GM12878 (cell line): ENCODE results near the gene EBLN2. TPM values are rescaled to one million over a fixed set of nuclear protein-coding genes. Genes with fewer than 3 reads are reported as not detected.

Source experiments
- ATAC-seq: fragments of 200-7000 bp; cut with Tn5 transposase; 3 replicates; pipeline ENCODE4 v1.9.1; 2020; ENCODE audit warnings: mild to moderate bottlenecking, moderate library complexity
- BruUV-seq: library from RNA; stranded (reverse); fragments of 400-500 nt; replicated peaks from 2 replicates; lab custom pipeline; 2021; lab: Mats Ljungman, UMichigan
- CTCF ChIA-PET: fragments of 300-600 bp; sonication (Branson Sonifier 250); formaldehyde crosslinking; extraction: SDS; loops from one replicate; lab custom pipeline; 2021; ENCODE audit warnings: inconsistent platforms; lab: Yijun Ruan, JAX
- POLR2A ChIA-PET: fragments of 350-600 bp; formaldehyde crosslinking; extraction: SDS; loops from one replicate; lab custom pipeline; 2021; ENCODE audit warnings: inconsistent platforms; lab: Charles Lee
- RAD21 ChIA-PET: fragments of 300-600 bp; sonication (Branson Sonifier 250); formaldehyde crosslinking; loops from one replicate; lab custom pipeline; 2023; ENCODE audit warnings: antibody characterized with exemption; ENCODE audit not compliant: unreplicated experiment; lab: Charles Lee
- SMC1A ChIA-PET: fragments of 300-600 bp; sonication (Branson Sonifier 250); formaldehyde crosslinking; loops from one replicate; lab custom pipeline; 2023; ENCODE audit not compliant: unreplicated experiment, uncharacterized antibody; lab: Charles Lee
- DNase-seq: peaks from one replicate; pipeline ENCODE4 v3.0.0-alpha.2; 2011; ENCODE audit warnings: low read depth, low spot score
- FAIRE-seq: peaks from 3 replicates; lab custom pipeline; 2011; peaks lifted over from hg19 to GRCh38; lab: Jason Lieb, UNC
- H2AFZ ChIP-seq: 2 replicates; pipeline ENCODE4 v1.6.0; 2011; ENCODE audit warnings: low read depth, low read length, control low read depth; ENCODE audit not compliant: control insufficient read depth
- H3K27ac ChIP-seq: 2 replicates; pipeline ENCODE4 v1.5.1; 2011; ENCODE audit warnings: control low read depth; ENCODE audit not compliant: control insufficient read depth, insufficient read depth
- H3K27me3 ChIP-seq, 2 experiments: replicated peaks in 1 of 2; 2 replicates each; pipeline versions ENCODE4 v1.6.0 to v1.6.1; 2011; ENCODE audit warnings: low read length in 1 of 2; ENCODE audit not compliant: control insufficient read depth in 2 of 2, insufficient read depth in 2 of 2
- H3K36me3 ChIP-seq, 2 experiments: 2 replicates each; pipeline ENCODE4 v1.5.1; 2011; ENCODE audit warnings: low read length in 1 of 2; ENCODE audit not compliant: control insufficient read depth in 2 of 2, insufficient read depth in 2 of 2
- H3K4me1 ChIP-seq: 2 replicates; pipeline ENCODE4 v1.6.1; 2011; ENCODE audit warnings: mild to moderate bottlenecking, low read length, moderate library complexity, mixed read lengths; ENCODE audit not compliant: control insufficient read depth, insufficient read depth
- H3K4me2 ChIP-seq: 2 replicates; pipeline ENCODE4 v1.6.0; 2011; ENCODE audit warnings: control low read depth; ENCODE audit not compliant: control insufficient read depth, insufficient read depth
- H3K4me3 ChIP-seq: fragments of 200-600 bp; sonication (generic); 2 replicates; pipeline ENCODE4 v1.5.1; 2016
- H3K79me2 ChIP-seq: 2 replicates; pipeline ENCODE4 v1.6.0; 2011; ENCODE audit warnings: low read length; ENCODE audit not compliant: control insufficient read depth, insufficient read depth
- H3K9ac ChIP-seq: 2 replicates; pipeline ENCODE4 v1.8.0; 2011; ENCODE audit warnings: low read length, control low read depth, mixed read lengths; ENCODE audit not compliant: control insufficient read depth, insufficient read depth
- H3K9me3 ChIP-seq: replicated peaks from 3 replicates; pipeline ENCODE4 v1.5.1; 2011; ENCODE audit warnings: mild to moderate bottlenecking, low read length; ENCODE audit not compliant: control insufficient read depth, insufficient read depth
- H4K20me1 ChIP-seq: 2 replicates; pipeline ENCODE4 v1.6.0; 2011; ENCODE audit not compliant: control insufficient read depth, insufficient read depth
- CEBPZ ChIP-seq: fragments of 150-350 bp; IDR thresholded peaks from 2 replicates; pipeline ENCODE4 v1.6.1; 2016; ENCODE audit warnings: low read depth, low read length
- IKZF2 ChIP-seq, 2 experiments: fragments of 450-650 bp; IDR thresholded peaks; 2 replicates each; pipeline ENCODE4 v1.6.1; 2017; ENCODE audit warnings: mild to moderate bottlenecking in 2 of 2, moderate library complexity in 2 of 2
- MLLT1 ChIP-seq: fragments of 450-650 bp; IDR thresholded peaks from 2 replicates; pipeline ENCODE4 v1.6.1; 2016; ENCODE audit warnings: mild to moderate bottlenecking
- RBBP5 ChIP-seq: fragments of 200-600 bp; sonication (generic); conservative IDR thresholded peaks from 2 replicates; pipeline ENCODE4 v1.6.1; 2016
- SMARCA5 ChIP-seq: fragments of 450-650 bp; IDR thresholded peaks from 2 replicates; pipeline ENCODE4 v1.6.1; 2017; ENCODE audit warnings: mild to moderate bottlenecking
- WGBS: methylation state at CpG from one replicate; pipeline ENCODE4 v1.1.6; 2016; ENCODE audit warnings: low lambda C conversion rate; ENCODE audit not compliant: insufficient replicate concordance, insufficient coverage; ENCODE audit errors: missing lambda C conversion rate; 5-methylcytosine and 5-hydroxymethylcytosine counted together
- in situ Hi-C: fragments of 300-500 bp; cut with MboI; formaldehyde crosslinking; loops from 9 replicates; pipeline ENCODE4 v1.14.3; 2018; ENCODE audit warnings: mixed read lengths
- intact Hi-C: fragments of 100-400 bp; cut with micrococcal nuclease; formaldehyde crosslinking; loops from one replicate; pipeline ENCODE4 v1.14.2; 2022; ENCODE audit not compliant: unreplicated experiment
- polyA plus RNA-seq, 11 experiments: library from polyadenylated mRNA; depleted of rRNA in 4 of 11; unstranded in 6 of 11; stranded (reverse) in 5 of 11; fragments of >200 nt; fragmentation: Nextera tagmentation in 4 of 11; fragmentation: Illumina TruSeq in 1 of 11; extraction: Ambion mirVana in 4 of 11; extraction: Trizol in 1 of 11; gene quantifications; 1 replicate in 1 of 11; 2 replicates in 10 of 11; pipeline versions ENCODE4 v1.2.1 to v1.2.3, GENCODE V29; 2011 to 2016; ENCODE audit warnings: inconsistent platforms in 2 of 11, missing spikeins in 2 of 11, low read depth in 1 of 11
- total RNA-seq, 4 experiments: library from RNA; depleted of rRNA in 3 of 4; stranded (reverse); fragments of >200 nt in 3 of 4; fragmentation: Illumina TruSeq in 1 of 4; extraction: Trizol in 1 of 4; gene quantifications; 2 replicates each; pipeline versions ENCODE4 v1.2.1 to v1.2.3, GENCODE V29; 2013 to 2021

EBLN2 gene
- total and polyA plus RNA-seq, 10 of the 15 experiments (the other 5 are each of a cell fraction or from before 2014, with no cell fraction given), result 0.84 to 6.8 (median 3.6) TPM

GRCh38 chr3:73074781-73075180 lies 13.3 kb downstream of the EBLN2 start:
- no peak for TF ChIP-seq MLLT1
- no peak for TF ChIP-seq RBBP5
- no peak for TF ChIP-seq CEBPZ
- TF ChIP-seq SMARCA5, result no peak
- TF ChIP-seq IKZF2 (IDR thresholded peaks at IDR 0.05), result no peak
- TF ChIP-seq, all 136 proteins: peak for 0

More at GRCh38 chr3:73074781-73075180, 13.3 kb downstream of the EBLN2 start:
- H3K4me3 ChIP-seq, result no peak overlapping the region
- no peak for ATAC-seq
- CTCF ChIA-PET, result no interaction called here
- H3K4me1 ChIP-seq, result no peaks in the 10 kb centered on the region
- RAD21 ChIA-PET, result no interaction called here
- no peak overlapping the region for H3K27ac ChIP-seq
- no peaks in the 10 kb centered on the region for H3K27me3 ChIP-seq
- SMC1A ChIA-PET, result no interaction called here
- H3K4me2 ChIP-seq, result no peak overlapping the region
- in situ Hi-C loops (no loop called here), intact Hi-C loops (no loop called here)
- H3K9ac ChIP-seq, result no peak overlapping the region
- no peaks in the 10 kb centered on the region for H3K79me2 ChIP-seq
- no peaks in the 10 kb centered on the region for H3K9me3 ChIP-seq
- WGBS, result 89% methylated on average over 8 of the region's 8 CpGs
- POLR2A ChIA-PET, result no interaction called here
- H2AFZ ChIP-seq, result no peak overlapping the region
- no peak for FAIRE-seq
- no peaks in the 10 kb centered on the region for H3K36me3 ChIP-seq
- BruUV-seq, result TSS peak; percentile 15
- no peaks in the 10 kb centered on the region for H4K20me1 ChIP-seq
- no peak for DNase-seq
